ENCODE data around the gene NELL2. TPM values are rescaled to one million over a fixed set of nuclear protein-coding genes. Genes with fewer than 3 reads are reported as not detected.

Gene NELL2
- total and polyA plus RNA-seq, 8 donors = 0.50 to 133 (median 3.1) TPM

- Histone ChIP-seq H3K27me3 (peaks cover 0 to 15% (median 11%) of the 10 kb centered on the region in 3 donors), H3K36me3 (no peaks in the 10 kb centered on the region), H3K9me3 (peaks cover 0 to 22% (median 7%) of the 10 kb centered on the region in 4 donors), H3K4me1 (peaks cover 0 to 10% (median 9%) of the 10 kb centered on the region in 4 donors), H3K4me3 (no peak overlapping the region), H3K27ac (no peak overlapping the region)
- 60 to 87% (median 74%) methylated on average over 1 of the region's 1 CpG for WGBS, 5 donors
- DNase-seq = no peak
- intact Hi-C loops (cut with DNase I; ENCODE audit: low total_unique reads) = no loop called here
- TF ChIP-seq POLR2AphosphoS5 (IDR thresholded peaks at IDR 0.05) = no peak
- no peak for TF ChIP-seq CTCF (IDR thresholded peaks at IDR 0.05)
- TF ChIP-seq EP300 (IDR thresholded peaks at IDR 0.05) = no peak
- no peak for TF ChIP-seq POLR2A (IDR thresholded peaks at IDR 0.05)
These were observed 5.1 kb upstream of the NELL2 start for GRCh38 chr12:44881197-44881596.

GRCh38 chr12:44876544-44877410 is 662 bp upstream of the NELL2 start:
- peaks cover 0 to 10% (median 7%) of the 10 kb centered on the region in 4 donors for H3K9me3 ChIP-seq
- peak in 1 of 2 donors; percentile 74 for DNase-seq
- H3K4me3 ChIP-seq = peak overlapping the region; percentile 52 to 81 (median 64)
- H3K36me3 ChIP-seq = no peaks in the 10 kb centered on the region
- intact Hi-C loops (cut with DNase I; ENCODE audit: low total_unique reads) = no loop called here
- TF ChIP-seq POLR2A (IDR thresholded peaks at IDR 0.05) = no peak
- TF ChIP-seq CTCF (IDR thresholded peaks at IDR 0.05) = no peak
- no peak for TF ChIP-seq POLR2AphosphoS5 (IDR thresholded peaks at IDR 0.05)
- no peak for TF ChIP-seq EP300 (IDR thresholded peaks at IDR 0.05)
- peaks cover 9 to 27% (median 24%) of the 10 kb centered on the region in 4 donors for H3K4me1 ChIP-seq
- peaks cover 4 to 52% (median 39%) of the 10 kb centered on the region in 3 donors for H3K27me3 ChIP-seq
- H3K27ac ChIP-seq = no peak overlapping the region
- 2 to 4% (median 3%) methylated on average over 35 to 42 of the region's 42 CpGs for WGBS, 5 donors

- intact Hi-C loops (cut with DNase I; ENCODE audit: low total_unique reads) = no loop called here
- Histone ChIP-seq H3K36me3 (no peaks in the 10 kb centered on the region), H3K27ac (no peak overlapping the region), H3K9me3 (peaks cover 0 to 2% (median under 1%) of the 10 kb centered on the region in 4 donors), H3K4me1 (peaks cover 9 to 27% (median 24%) of the 10 kb centered on the region in 4 donors), H3K27me3 (peaks cover 4 to 59% (median 39%) of the 10 kb centered on the region in 3 donors), H3K4me3 (peak overlapping the region; percentile 52 to 81 (median 64))
- DNase-seq = peak in 1 of 2 donors; percentile 32
- TF ChIP-seq CTCF (IDR thresholded peaks at IDR 0.05) (no peak), POLR2A (IDR thresholded peaks at IDR 0.05) (no peak), EP300 (IDR thresholded peaks at IDR 0.05) (no peak)
- 1 to 3% (median 2%) methylated on average over 25 to 27 of the region's 27 CpGs for WGBS, 5 donors
These were observed 630 bp downstream of the NELL2 start for GRCh38 chr12:44875417-44875953.

GRCh38 chr12:44874981-44875416 is 1.1 kb downstream of the NELL2 start:
- Histone ChIP-seq H3K4me1 (peaks cover 9 to 27% (median 24%) of the 10 kb centered on the region in 4 donors), H3K27me3 (peaks cover 4 to 59% (median 39%) of the 10 kb centered on the region in 3 donors), H3K4me3 (peak overlapping the region; percentile 52 to 81 (median 64)), H3K9me3 (peaks cover 0 to 6% (median 0%) of the 10 kb centered on the region in 4 donors), H3K27ac (no peak overlapping the region), H3K36me3 (no peaks in the 10 kb centered on the region)
- intact Hi-C loops (cut with DNase I; ENCODE audit: low total_unique reads) = no loop called here
- no peak for TF ChIP-seq CTCF (IDR thresholded peaks at IDR 0.05)
- TF ChIP-seq POLR2A (IDR thresholded peaks at IDR 0.05) = no peak
- no peak for TF ChIP-seq POLR2AphosphoS5 (IDR thresholded peaks at IDR 0.05)
- TF ChIP-seq EP300 (IDR thresholded peaks at IDR 0.05) = no peak
- DNase-seq = peak in 1 of 2 donors; percentile 12
- 1 to 3% (median 1%) methylated on average over 12 of the region's 12 CpGs for WGBS, 5 donors

Data from stomach (tissue), 9 donors.